ENCODE results near the gene PIK3AP1. TPM values are rescaled to one million over a fixed set of nuclear protein-coding genes. Genes with fewer than 3 reads are reported as not detected.

The PIK3AP1 gene
- total RNA-seq, 3 donors from 2014 or later, result 9.8 to 26.9 (median 14.2) TPM

- Histone ChIP-seq H3K9me3 (no peaks in the 10 kb centered on the region), H3K4me3 (no peak overlapping the region), H3K27me3 (no peaks in the 10 kb centered on the region), H3K36me3 (no peaks in the 10 kb centered on the region), H3K4me1 (no peaks in the 10 kb centered on the region), H3K27ac (no peak overlapping the region)
- TF ChIP-seq POLR2A (IDR thresholded peaks at IDR 0.05) (no peak), CTCF (IDR thresholded peaks at IDR 0.05) (no peak), POLR2AphosphoS5 (IDR thresholded peaks at IDR 0.05) (no peak)
- intact Hi-C loops (cut with DNase I; ENCODE audit: low total_unique reads), result no loop called here
- no peak for DNase-seq (ENCODE audit: low spot score in 2 of 2)
Measured at GRCh38 chr10:96714031-96714590, 6.2 kb downstream of the PIK3AP1 start.

GRCh38 chr10:96712662-96713271, 7.5 kb downstream of the PIK3AP1 start:
- DNase-seq (ENCODE audit: low spot score in 2 of 2), result no peak
- H3K36me3 ChIP-seq, result no peaks in the 10 kb centered on the region
- H3K4me3 ChIP-seq, result no peak overlapping the region
- intact Hi-C loops (cut with DNase I; ENCODE audit: low total_unique reads), result no loop called here
- no peaks in the 10 kb centered on the region for H3K4me1 ChIP-seq
- no peak overlapping the region for H3K27ac ChIP-seq
- no peaks in the 10 kb centered on the region for H3K27me3 ChIP-seq
- no peak for TF ChIP-seq CTCF (IDR thresholded peaks at IDR 0.05)
- TF ChIP-seq POLR2AphosphoS5 (IDR thresholded peaks at IDR 0.05), result no peak
- no peak for TF ChIP-seq POLR2A (IDR thresholded peaks at IDR 0.05)
- no peaks in the 10 kb centered on the region for H3K9me3 ChIP-seq

- no peaks in the 10 kb centered on the region for H3K9me3 ChIP-seq
- no peaks in the 10 kb centered on the region for H3K27me3 ChIP-seq
- no peak for DNase-seq (ENCODE audit: low spot score in 2 of 2)
- no peak overlapping the region for H3K27ac ChIP-seq
- no peak for TF ChIP-seq CTCF (IDR thresholded peaks at IDR 0.05)
- no peak for TF ChIP-seq POLR2A (IDR thresholded peaks at IDR 0.05)
- TF ChIP-seq POLR2AphosphoS5 (IDR thresholded peaks at IDR 0.05), result no peak
- H3K4me3 ChIP-seq, result no peak overlapping the region
- H3K36me3 ChIP-seq, result no peaks in the 10 kb centered on the region
- no peaks in the 10 kb centered on the region for H3K4me1 ChIP-seq
- intact Hi-C loops (cut with DNase I; ENCODE audit: low total_unique reads), result no loop called here
Measured at GRCh38 chr10:96711048-96711728, 9.1 kb downstream of the PIK3AP1 start.

GRCh38 chr10:96709525-96709924, 10.8 kb downstream of the PIK3AP1 start:
- no peaks in the 10 kb centered on the region for H3K27me3 ChIP-seq
- TF ChIP-seq POLR2AphosphoS5 (IDR thresholded peaks at IDR 0.05) (no peak), POLR2A (IDR thresholded peaks at IDR 0.05) (no peak), CTCF (IDR thresholded peaks at IDR 0.05) (no peak)
- no peak for DNase-seq (ENCODE audit: low spot score in 2 of 2)
- no peaks in the 10 kb centered on the region for H3K9me3 ChIP-seq
- H3K4me1 ChIP-seq, result no peaks in the 10 kb centered on the region
- H3K4me3 ChIP-seq, result no peak overlapping the region
- H3K27ac ChIP-seq, result no peak overlapping the region
- intact Hi-C loops (cut with DNase I; ENCODE audit: low total_unique reads), result no loop called here
- no peaks in the 10 kb centered on the region for H3K36me3 ChIP-seq

GRCh38 chr10:96708996-96709395, 11.3 kb downstream of the PIK3AP1 start:
- no peak overlapping the region for H3K4me3 ChIP-seq
- intact Hi-C loops (cut with DNase I; ENCODE audit: low total_unique reads), result no loop called here
- no peak for DNase-seq (ENCODE audit: low spot score in 2 of 2)
- H3K4me1 ChIP-seq, result no peaks in the 10 kb centered on the region
- H3K27me3 ChIP-seq, result no peaks in the 10 kb centered on the region
- no peaks in the 10 kb centered on the region for H3K9me3 ChIP-seq
- H3K27ac ChIP-seq, result no peak overlapping the region
- TF ChIP-seq CTCF (IDR thresholded peaks at IDR 0.05), result no peak
- TF ChIP-seq POLR2AphosphoS5 (IDR thresholded peaks at IDR 0.05), result no peak
- no peak for TF ChIP-seq POLR2A (IDR thresholded peaks at IDR 0.05)
- H3K36me3 ChIP-seq, result no peaks in the 10 kb centered on the region
